Renal pelvis (tissue), 4 donors: ENCODE measurements around the gene NRIP1. TPM values are rescaled to one million over a fixed set of nuclear protein-coding genes. Genes with fewer than 3 reads are reported as not detected.
"Not testable (repeated sequence)": the region's sequence is repeated elsewhere in the genome, so short reads cannot be mapped to it uniquely, and the experiment has no call there.

ENCODE experiments used
- DNase-seq: peaks from one replicate; pipeline ENCODE4 v3.0.0-alpha.2; 2013
- polyA plus RNA-seq, 3 donors: library from polyadenylated mRNA; unstranded; fragments of 120-200 nt; gene quantifications; one replicate each; pipeline ENCODE4 v1.2.1, GENCODE V29; 2013; ENCODE audit not compliant: insufficient read length in 3 of 3

The NRIP1 gene
- polyA plus RNA-seq, 3 donors = 55.6 to 62.3 (median 55.9) TPM

- no peak for DNase-seq
Observed at GRCh38 chr21:14981246-14981645, 83.6 kb downstream of the NRIP1 start.

- DNase-seq = no peak
Observed at GRCh38 chr21:14979264-14979663, 85.5 kb downstream of the NRIP1 start.

GRCh38 chr21:14977814-14978213 is 87.0 kb downstream of the NRIP1 start:
- DNase-seq = no peak

- no peak for DNase-seq
Observed at GRCh38 chr21:14975136-14975919, 89.5 kb downstream of the NRIP1 start.

- DNase-seq = no peak
Observed at GRCh38 chr21:14972678-14973077, 92.1 kb downstream of the NRIP1 start.

- no peak for DNase-seq
Observed at GRCh38 chr21:14968821-14969220, 96.0 kb downstream of the NRIP1 start.

- DNase-seq = no peak
Observed at GRCh38 chr21:14968029-14968428, 96.8 kb downstream of the NRIP1 start.

- no peak for DNase-seq
Observed at GRCh38 chr21:14964621-14965020, 100.2 kb downstream of the NRIP1 start.

GRCh38 chr21:14962217-14962616 is 102.6 kb downstream of the NRIP1 start:
- no peak for DNase-seq

- DNase-seq = no peak
Observed at GRCh38 chr21:14961502-14961901, 103.3 kb downstream of the NRIP1 start.

- DNase-seq = no peak
Observed at GRCh38 chr21:14959343-14959742, 105.5 kb downstream of the NRIP1 start.

GRCh38 chr21:14957836-14958235 is 107.0 kb downstream of the NRIP1 start:
- no peak for DNase-seq

GRCh38 chr21:14956807-14957206 is 108.0 kb downstream of the NRIP1 start:
- no peak for DNase-seq

- DNase-seq = no peak
Observed at GRCh38 chr21:14955936-14956520, 108.8 kb downstream of the NRIP1 start.

GRCh38 chr21:14952916-14953315 is 111.9 kb downstream of the NRIP1 start:
- no peak for DNase-seq

GRCh38 chr21:14949603-14950002 is 115.2 kb downstream of the NRIP1 start:
- DNase-seq = no peak

- DNase-seq = no peak
Observed at GRCh38 chr21:14947613-14948160, 117.1 kb downstream of the NRIP1 start.

GRCh38 chr21:14945176-14945575 is 119.6 kb downstream of the NRIP1 start:
- no peak for DNase-seq

GRCh38 chr21:14943616-14944015 is 121.2 kb downstream of the NRIP1 start:
- no peak for DNase-seq

GRCh38 chr21:14942801-14943490 is 121.9 kb downstream of the NRIP1 start:
- DNase-seq = no peak

GRCh38 chr21:14927324-14927723 is 137.5 kb downstream of the NRIP1 start:
- DNase-seq = not testable (repeated sequence)

- no peak for DNase-seq
Observed at GRCh38 chr21:14926186-14926585, 138.6 kb downstream of the NRIP1 start.

- no peak for DNase-seq
Observed at GRCh38 chr21:14923468-14923867, 141.3 kb downstream of the NRIP1 start.
